GM19238 (cell line): ENCODE results near the gene METTL2B.
"Not testable (repeated sequence)": the region's sequence is repeated elsewhere in the genome, so short reads cannot be mapped to it uniquely, and the experiment has no call there.

Experiments used
- DNase-seq: peaks from one replicate; pipeline ENCODE4 v3.0.0; 2011; ENCODE audit warnings: low spot score; ENCODE audit not compliant: insufficient read length

Gene METTL2B

DNA sequence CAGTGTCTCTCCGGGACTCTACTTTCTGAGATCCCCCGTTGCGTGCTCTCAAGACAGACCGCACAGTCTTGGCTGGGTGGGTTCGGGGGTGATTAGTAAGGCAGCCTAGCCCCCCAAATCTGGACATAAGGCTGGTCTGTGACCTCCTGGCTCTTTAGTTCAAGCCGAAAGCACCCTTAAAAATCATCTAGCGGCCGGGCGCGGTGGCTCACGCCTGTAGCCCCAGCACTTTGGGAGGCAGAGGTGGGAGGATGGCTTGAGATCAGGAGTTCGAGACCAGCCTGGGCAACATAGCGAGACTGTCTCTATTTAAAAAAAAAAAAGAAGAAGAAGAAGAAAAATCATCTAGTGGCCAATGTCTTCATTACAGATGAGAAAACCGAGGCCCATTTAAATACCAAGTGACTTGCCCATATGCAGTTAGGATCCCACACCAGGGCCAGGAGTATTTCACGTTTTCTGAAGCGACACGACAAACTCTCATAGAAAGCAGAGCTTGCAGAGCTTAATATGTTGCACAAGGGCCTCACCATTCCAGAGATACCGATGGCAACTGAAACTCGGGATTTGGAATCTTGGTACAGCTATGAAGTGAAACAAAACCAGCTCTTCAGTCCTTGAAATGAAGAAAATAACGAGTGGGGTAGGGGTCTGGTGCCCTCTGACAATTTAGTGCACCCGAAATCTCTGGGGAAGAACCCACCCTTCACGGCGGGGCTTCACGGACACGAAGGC, 21.6 kb upstream of the METTL2B start:
- no peak for DNase-seq

- DNase-seq = peak; percentile 93
Observed at GRCh38 chr7:128455543-128456254, 20.8 kb upstream of the METTL2B start, which contains the start of gene HILPDA. Gene HILPDA (plus strand): TSS chr7:128455878. CDS start chr7:128457269, 1,391 bp downstream.

DNA sequence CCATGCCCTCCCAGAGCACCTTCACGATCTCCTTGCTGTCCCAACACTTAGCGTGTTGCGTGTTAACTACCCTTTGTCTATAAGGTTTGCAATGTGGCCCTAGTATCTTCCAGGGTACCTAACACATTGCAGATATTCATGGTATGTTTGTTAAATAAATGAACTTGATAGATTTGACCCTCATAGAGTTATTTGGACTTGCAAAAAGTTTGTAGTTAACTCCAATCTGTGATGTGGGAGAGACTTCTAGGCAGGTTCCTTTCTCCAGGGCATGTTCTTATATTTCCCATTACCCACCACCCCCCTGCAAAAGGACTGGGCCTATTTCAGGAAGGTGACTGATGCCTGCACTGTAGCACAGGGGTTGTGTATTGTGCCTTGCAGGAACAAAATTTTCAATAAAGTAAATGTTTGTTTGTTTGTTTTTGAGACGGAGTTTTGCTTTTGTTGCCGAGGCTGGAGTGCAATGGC, 20.3 kb upstream of the METTL2B start:
- DNase-seq = no peak

DNA sequence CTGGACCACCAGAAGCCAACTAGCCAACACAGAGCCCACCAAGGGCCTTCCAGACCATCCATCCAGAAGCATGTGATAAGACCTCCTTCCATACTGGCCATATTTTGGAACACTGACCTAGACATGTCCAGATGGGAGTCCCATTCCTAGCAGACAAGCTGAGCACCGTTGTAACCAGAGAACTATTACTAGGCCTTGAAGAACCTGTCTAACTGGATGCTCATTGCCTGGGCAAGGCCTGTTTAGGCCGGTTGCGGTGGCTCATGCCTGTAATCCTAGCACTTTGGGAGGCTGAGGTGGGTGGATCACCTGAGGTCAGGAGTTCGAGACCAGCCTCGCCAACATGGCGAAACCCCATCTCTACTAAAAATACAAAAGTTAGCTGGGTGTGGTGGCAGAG, 19.2 kb upstream of the METTL2B start:
- not testable (repeated sequence) for DNase-seq

GRCh38 chr7:128458956-128459355, 17.6 kb upstream of the METTL2B start:
- DNase-seq = no peak

GRCh38 chr7:128459394-128459878, 17.1 kb upstream of the METTL2B start:
- DNase-seq = no peak

- no peak for DNase-seq
Observed at GRCh38 chr7:128462460-128462859, 14.1 kb upstream of the METTL2B start.

DNA sequence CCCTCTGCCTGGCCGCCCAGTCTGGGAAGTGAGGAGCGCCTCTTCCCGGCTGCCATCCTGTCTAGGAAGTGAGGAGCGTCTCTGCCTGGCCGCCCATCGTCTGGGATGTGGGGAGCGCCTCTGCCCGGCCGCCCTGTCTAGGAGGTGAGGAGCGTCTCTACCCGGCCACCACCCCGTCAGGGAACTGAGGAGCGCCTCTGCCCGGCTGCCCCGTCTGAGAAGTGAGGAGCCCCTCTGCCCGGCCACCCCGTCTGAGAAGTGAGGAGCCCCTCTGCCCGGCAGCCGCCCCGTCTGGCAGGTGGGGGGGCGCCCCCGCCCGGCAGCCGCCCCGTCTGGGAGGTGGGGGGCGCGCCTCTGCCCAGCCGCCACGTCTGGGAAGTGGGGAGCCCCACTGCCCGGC, 13.2 kb upstream of the METTL2B start:
- not testable (repeated sequence) for DNase-seq

DNA sequence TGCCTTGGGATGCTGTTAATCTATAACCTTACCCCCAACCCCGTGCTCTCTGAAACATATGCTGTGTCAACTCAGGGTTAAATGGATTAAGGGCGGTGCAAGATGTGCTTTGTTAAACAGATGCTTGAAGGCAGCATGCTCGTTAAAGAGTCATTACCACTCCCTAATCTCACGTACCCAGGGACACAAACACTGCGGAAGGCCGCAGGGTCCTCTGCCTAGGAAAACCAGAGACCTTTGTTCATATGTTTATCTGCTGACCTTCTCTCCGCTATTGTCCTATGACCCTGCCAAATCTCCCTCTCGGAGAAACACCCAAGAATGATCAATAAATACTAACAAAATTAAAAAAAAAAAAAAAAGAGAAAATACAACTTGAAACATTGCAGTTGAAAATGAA, 12.6 kb upstream of the METTL2B start:
- not testable (repeated sequence) for DNase-seq

DNA sequence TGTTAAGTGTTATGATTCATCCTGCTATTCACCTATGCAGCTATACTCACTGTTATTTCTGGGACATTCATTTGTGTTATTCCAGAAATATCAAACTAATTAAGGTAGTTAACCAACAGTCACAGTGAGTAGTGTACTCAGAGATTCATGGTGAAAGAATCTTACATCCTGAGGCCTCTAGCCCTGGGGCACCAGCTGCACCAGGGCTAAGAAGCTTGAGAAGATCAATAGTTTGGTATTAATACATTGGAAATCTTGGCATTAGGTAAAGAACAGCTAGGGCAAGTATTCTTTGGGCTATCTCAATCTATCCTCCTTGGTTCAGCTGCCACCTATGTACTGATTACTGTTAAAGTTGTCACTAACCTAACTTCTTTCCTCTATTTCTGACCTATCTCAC, 9.7 kb upstream of the METTL2B start:
- not testable (repeated sequence) for DNase-seq

- not testable (repeated sequence) for DNase-seq
Observed at GRCh38 chr7:128477336-128477690, 765 bp downstream of the METTL2B start.

DNA sequence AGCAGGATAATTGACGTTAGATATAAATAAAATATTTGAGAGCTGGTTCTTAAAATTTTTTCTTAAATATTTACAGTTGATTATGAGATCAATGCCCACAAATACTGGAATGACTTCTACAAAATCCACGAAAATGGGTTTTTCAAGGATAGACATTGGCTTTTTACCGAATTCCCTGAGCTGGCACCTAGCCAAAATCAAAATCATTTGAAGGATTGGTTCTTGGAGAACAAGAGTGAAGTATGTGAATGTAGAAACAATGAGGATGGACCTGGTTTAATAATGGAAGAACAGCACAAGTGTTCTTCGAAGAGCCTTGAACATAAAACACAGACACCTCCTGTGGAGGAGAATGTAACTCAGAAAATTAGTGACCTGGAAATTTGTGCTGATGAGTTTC, 2.5 kb downstream of the METTL2B start:
- DNase-seq = not testable (repeated sequence)

GRCh38 chr7:128488134-128488533, 11.6 kb downstream of the METTL2B start:
- not testable (repeated sequence) for DNase-seq

DNA sequence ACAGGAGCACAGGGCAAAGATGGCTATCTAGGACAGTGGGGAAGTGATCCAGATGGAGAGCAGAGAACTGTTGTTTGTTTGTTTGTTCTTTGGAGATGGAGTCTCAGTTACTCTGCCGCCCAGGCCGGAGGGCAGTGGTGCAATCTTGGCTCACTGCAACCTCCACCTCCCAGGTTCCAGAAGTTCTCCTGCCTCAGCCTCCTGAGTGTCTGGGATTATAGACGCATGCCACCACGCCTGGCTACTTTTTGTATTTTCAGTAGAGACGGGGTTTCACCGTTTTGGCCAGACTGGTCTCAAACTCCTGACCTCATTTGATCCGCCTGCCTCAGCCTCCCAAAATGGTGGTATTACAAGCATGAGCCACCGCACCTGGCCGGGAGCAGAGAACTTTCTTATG, 20.9 kb downstream of the METTL2B start:
- DNase-seq = no peak

DNA sequence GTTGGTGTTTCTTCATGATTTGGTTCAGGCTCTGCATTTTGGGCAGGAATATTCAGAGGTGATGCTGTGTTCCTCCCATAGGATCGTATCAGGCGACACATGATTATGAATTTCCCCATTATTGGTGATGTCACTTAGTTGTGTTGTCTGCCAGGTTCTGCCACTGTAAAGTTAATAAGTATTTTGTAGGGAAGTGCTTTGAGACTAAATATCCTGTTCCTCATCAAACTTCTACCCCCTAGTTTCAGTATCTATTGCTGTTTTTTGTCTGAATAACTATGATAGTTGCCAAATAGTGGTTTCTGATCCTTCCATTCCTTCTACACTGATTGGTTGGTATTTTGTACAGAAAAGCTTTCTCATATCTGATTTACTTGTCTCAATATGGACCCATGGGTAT, 28.9 kb downstream of the METTL2B start:
- DNase-seq = not testable (repeated sequence)

DNA sequence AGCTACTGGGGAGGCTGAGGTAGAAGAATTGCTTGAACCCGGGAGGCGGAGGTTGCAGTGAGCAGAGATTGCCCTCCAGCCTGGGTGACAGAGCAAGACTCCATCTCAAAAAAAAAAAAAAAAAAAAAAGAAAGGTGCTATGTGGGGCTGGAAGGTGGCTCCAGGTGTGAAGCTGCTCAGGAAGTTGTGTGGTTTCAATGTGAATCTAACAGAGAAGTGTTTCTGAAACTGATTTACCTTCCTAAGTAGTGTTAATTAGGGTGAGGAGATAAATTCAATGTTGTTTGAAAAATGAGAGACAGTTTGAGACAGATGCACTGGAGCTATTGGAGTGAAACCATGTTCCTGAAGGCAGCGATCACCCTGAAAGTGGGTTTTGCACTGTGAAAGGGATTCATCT, 30.3 kb downstream of the METTL2B start:
- DNase-seq = not testable (repeated sequence)

GRCh38 chr7:128507321-128507993, 30.9 kb downstream of the METTL2B start:
- not testable (repeated sequence) for DNase-seq

GRCh38 chr7:128511692-128512091, 35.1 kb downstream of the METTL2B start:
- DNase-seq = not testable (repeated sequence)

GRCh38 chr7:128515232-128515631, 38.7 kb downstream of the METTL2B start:
- not testable (repeated sequence) for DNase-seq

DNA sequence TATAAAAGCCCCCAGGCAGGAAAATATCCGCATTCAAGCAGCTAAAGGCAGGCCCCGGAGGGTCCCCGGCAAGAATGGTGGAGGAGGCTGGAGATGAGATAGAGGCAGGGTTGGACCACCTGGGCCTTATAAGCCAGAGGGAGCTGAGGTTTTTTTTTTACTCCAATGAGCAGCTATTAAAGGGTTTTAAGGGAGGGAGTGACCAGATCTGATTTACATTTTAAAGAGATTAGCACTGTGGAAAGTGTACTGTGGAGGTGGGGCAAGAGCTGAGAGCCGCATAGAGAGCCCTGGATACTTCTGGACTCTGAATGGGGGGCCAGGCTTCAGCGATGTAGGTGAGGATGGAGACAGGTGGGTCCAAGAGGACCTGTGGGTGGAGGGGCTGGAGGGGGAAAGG, 40.5 kb downstream of the METTL2B start:
- DNase-seq = not testable (repeated sequence)

DNA sequence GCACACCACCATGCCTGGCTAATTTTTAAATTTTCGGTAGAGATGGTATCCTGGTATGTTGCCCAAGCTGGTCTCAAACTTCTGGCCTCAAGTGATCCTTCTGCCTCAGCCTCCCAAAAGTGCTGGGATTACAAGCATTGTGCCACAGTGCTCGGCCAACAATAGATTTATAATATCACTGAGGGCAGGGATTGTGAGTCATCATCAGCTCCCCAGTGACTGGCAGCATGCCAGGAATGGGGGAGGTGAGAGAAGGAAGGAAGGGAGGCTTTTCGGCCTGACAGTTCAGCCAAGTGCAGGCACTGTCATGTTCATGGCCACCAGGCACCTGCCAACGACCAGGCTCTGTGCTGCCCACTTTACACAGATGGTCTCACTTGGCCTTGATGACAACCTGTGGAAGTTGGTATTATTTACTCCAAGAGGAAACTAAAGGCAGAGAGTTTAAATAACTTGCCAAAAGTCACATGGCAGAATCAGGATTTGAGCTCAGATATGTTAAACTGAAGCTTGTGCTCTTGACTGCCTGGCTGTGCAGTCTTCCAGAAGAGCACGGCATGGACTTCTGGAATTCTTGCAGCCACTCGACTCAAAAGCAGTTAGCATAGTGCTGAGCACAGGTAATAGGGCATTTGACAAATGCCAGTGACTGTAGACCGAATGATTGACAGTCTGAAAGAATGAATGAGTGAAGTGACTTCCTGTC, 46.8 kb downstream of the METTL2B start:
- DNase-seq = not testable (repeated sequence)
